Natural killer cell (primary cell): ENCODE data around the gene KLHL12. TPM values are rescaled to one million over a fixed set of nuclear protein-coding genes. Genes with fewer than 3 reads are reported as not detected.
"Not testable (repeated sequence)": the region's sequence is repeated elsewhere in the genome, so short reads cannot be mapped to it uniquely, and the experiment has no call there.

Experiments
- ATAC-seq, 3 donors: fragments of 150-1000 bp in 2 of 3; fragments of 200-7000 bp in 1 of 3; cut with Tn5 transposase; 1 replicate in 1 of 3; 2 replicates in 2 of 3; pipeline ENCODE4 v1.10.0; 2021; ENCODE audit warnings: mild to moderate bottlenecking in 2 of 3, moderate library complexity in 2 of 3
- DNase-seq, 2 donors: peaks; one replicate each; pipeline versions ENCODE4 v3.0.0 to v3.0.0-alpha.2; 2013 to 2021; ENCODE audit warnings: mixed read lengths in 1 of 2
- H3K27ac ChIP-seq: one replicate; pipeline ENCODE4 v1.5.1; 2013; ENCODE audit warnings: mild to moderate bottlenecking, low read length
- H3K27me3 ChIP-seq: one replicate; pipeline ENCODE4 v1.6.1; 2013; ENCODE audit warnings: low read length; ENCODE audit not compliant: control insufficient read depth, insufficient read depth
- H3K36me3 ChIP-seq: one replicate; pipeline ENCODE4 v1.6.1; 2013; ENCODE audit warnings: low read length; ENCODE audit not compliant: control insufficient read depth, insufficient read depth
- H3K4me1 ChIP-seq: one replicate; pipeline ENCODE4 v1.6.1; 2013; ENCODE audit warnings: low read length; ENCODE audit not compliant: control insufficient read depth, insufficient read depth
- H3K4me3 ChIP-seq: one replicate; pipeline ENCODE4 v1.5.1; 2013; ENCODE audit warnings: low read length
- H3K9me3 ChIP-seq: one replicate; pipeline ENCODE4 v1.6.1; 2013; ENCODE audit warnings: low read length; ENCODE audit not compliant: control insufficient read depth, insufficient read depth
- H3K27ac Mint-ChIP-seq, 2 donors: one replicate each; pipeline ENCODE4 v1.8.0; 2022; ENCODE audit warnings: mild to moderate bottlenecking in 2 of 2, mixed read lengths in 2 of 2, moderate library complexity in 1 of 2
- H3K27me3 Mint-ChIP-seq, 2 donors: one replicate each; pipeline ENCODE4 v1.8.0; 2022; ENCODE audit warnings: low read depth in 2 of 2, mixed read lengths in 2 of 2
- H3K36me3 Mint-ChIP-seq: one replicate; pipeline ENCODE4 v1.8.0; 2022; ENCODE audit warnings: mixed read lengths
- H3K4me1 Mint-ChIP-seq, 2 donors: one replicate each; pipeline ENCODE4 v1.8.0; 2022; ENCODE audit warnings: mixed read lengths in 2 of 2
- H3K4me3 Mint-ChIP-seq: one replicate; pipeline ENCODE4 v1.8.0; 2022; ENCODE audit warnings: mild to moderate bottlenecking, moderate library complexity, mixed read lengths
- H3K9me3 Mint-ChIP-seq, 2 donors: one replicate each; pipeline ENCODE4 v1.8.0; 2022; ENCODE audit warnings: mixed read lengths in 2 of 2
- WGBS: methylation state at CpG from one replicate; pipeline ENCODE4 v1.1.7; 2013; ENCODE audit warnings: missing lambda C conversion rate; ENCODE audit not compliant: insufficient coverage; 5-methylcytosine and 5-hydroxymethylcytosine counted together
- intact Hi-C: fragments of 100-400 bp; cut with micrococcal nuclease; formaldehyde crosslinking; loops from one replicate; pipeline ENCODE4 v1.14.2; 2022
- total RNA-seq, 4 donors: library from RNA; stranded (reverse); fragments of 120-200 nt in 1 of 4; gene quantifications; one replicate each; pipeline versions ENCODE4 v1.2.3 to v1.2.4, GENCODE V29; 2013 to 2022
- TF ChIP-seq, protein P1 (sequence below): fragments of 200-600 bp; IDR thresholded peaks from one replicate; pipeline ENCODE4 v1.8.0; 2022; ENCODE audit warnings: antibody characterized with exemption

KLHL12 gene
- total RNA-seq, 3 donors from 2014 or later (not counting 1 experiment from before 2014, with no cell fraction given): 19.2 to 23.2 (median 22.6) TPM

DNA sequence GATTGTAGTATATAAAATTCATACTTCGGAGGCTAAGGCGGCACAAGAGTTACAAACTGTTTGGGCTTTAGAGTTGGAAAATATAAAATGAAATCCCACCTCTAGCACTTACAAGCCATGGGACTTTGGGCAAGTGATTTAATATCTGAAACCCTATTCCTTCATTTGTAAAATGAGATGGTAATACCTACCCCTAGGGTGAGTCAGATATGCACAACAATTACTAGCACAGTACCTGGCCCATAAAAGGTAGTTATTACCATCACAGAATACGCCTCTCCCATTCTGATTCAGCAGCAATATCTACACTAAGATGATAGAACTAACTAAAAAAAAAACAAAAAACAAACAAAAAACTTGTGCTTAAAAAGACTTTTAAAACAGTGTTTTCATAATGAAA lies 3.5 kb downstream of the KLHL12 start:
- H3K27me3 ChIP-seq: no peaks in the 10 kb centered on the region
- H3K36me3 ChIP-seq: peaks cover 14% of the 10 kb centered on the region
- no peak overlapping the region for H3K4me3 ChIP-seq
- no CpG with 5 or more reads among the region's 3 CpGs for WGBS
- H3K27ac Mint-ChIP-seq: no peak overlapping the region
- intact Hi-C loops: no loop called here
- ATAC-seq (no peak), DNase-seq (no peak)
- H3K9me3 ChIP-seq: no peaks in the 10 kb centered on the region
- H3K36me3 Mint-ChIP-seq: peaks cover under 1% of the 10 kb centered on the region
- TF ChIP-seq, protein P1, sequence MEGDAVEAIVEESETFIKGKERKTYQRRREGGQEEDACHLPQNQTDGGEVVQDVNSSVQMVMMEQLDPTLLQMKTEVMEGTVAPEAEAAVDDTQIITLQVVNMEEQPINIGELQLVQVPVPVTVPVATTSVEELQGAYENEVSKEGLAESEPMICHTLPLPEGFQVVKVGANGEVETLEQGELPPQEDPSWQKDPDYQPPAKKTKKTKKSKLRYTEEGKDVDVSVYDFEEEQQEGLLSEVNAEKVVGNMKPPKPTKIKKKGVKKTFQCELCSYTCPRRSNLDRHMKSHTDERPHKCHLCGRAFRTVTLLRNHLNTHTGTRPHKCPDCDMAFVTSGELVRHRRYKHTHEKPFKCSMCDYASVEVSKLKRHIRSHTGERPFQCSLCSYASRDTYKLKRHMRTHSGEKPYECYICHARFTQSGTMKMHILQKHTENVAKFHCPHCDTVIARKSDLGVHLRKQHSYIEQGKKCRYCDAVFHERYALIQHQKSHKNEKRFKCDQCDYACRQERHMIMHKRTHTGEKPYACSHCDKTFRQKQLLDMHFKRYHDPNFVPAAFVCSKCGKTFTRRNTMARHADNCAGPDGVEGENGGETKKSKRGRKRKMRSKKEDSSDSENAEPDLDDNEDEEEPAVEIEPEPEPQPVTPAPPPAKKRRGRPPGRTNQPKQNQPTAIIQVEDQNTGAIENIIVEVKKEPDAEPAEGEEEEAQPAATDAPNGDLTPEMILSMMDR: no peak
- H3K27me3 Mint-ChIP-seq: no peaks in the 10 kb centered on the region
- no peaks in the 10 kb centered on the region for H3K9me3 Mint-ChIP-seq
- H3K4me3 Mint-ChIP-seq: no peak overlapping the region
- peaks cover 20 to 22% of the 10 kb centered on the region in 2 donors for H3K4me1 Mint-ChIP-seq
- H3K27ac ChIP-seq: no peak overlapping the region
- peaks cover 13% of the 10 kb centered on the region for H3K4me1 ChIP-seq

- ATAC-seq: no peak
- no peaks in the 10 kb centered on the region for H3K27me3 ChIP-seq
- H3K36me3 Mint-ChIP-seq: peaks cover 13% of the 10 kb centered on the region
- no peaks in the 10 kb centered on the region for H3K9me3 Mint-ChIP-seq
- no peaks in the 10 kb centered on the region for H3K27me3 Mint-ChIP-seq
- H3K9me3 ChIP-seq: no peaks in the 10 kb centered on the region
- no peak overlapping the region for H3K4me3 ChIP-seq
- peaks cover 4 to 5% of the 10 kb centered on the region in 2 donors for H3K4me1 Mint-ChIP-seq
- H3K27ac Mint-ChIP-seq: no peak overlapping the region
- no peak overlapping the region for H3K4me3 Mint-ChIP-seq
- intact Hi-C loops: no loop called here
- H3K4me1 ChIP-seq: no peaks in the 10 kb centered on the region
- no peak overlapping the region for H3K27ac ChIP-seq
- TF ChIP-seq, protein P1: no peak
- H3K36me3 ChIP-seq: peaks cover 51% of the 10 kb centered on the region
- DNase-seq: no peak
These were observed 7.4 kb downstream of the KLHL12 start for GRCh38 chr1:202919615-202920014.

GRCh38 chr1:202915146-202915545 lies 11.9 kb downstream of the KLHL12 start:
- no peaks in the 10 kb centered on the region for H3K27me3 ChIP-seq
- Mint-ChIP-seq H3K27ac (no peak overlapping the region), H3K4me1 (peaks cover 21 to 25% of the 10 kb centered on the region in 2 donors), H3K36me3 (peaks cover 46% of the 10 kb centered on the region), H3K4me3 (no peak overlapping the region), H3K27me3 (no peaks in the 10 kb centered on the region), H3K9me3 (no peaks in the 10 kb centered on the region)
- H3K9me3 ChIP-seq: no peaks in the 10 kb centered on the region
- H3K27ac ChIP-seq: no peak overlapping the region
- intact Hi-C loops: no loop called here
- TF ChIP-seq, protein P1: no peak
- no peaks in the 10 kb centered on the region for H3K4me1 ChIP-seq
- H3K4me3 ChIP-seq: no peak overlapping the region
- H3K36me3 ChIP-seq: peaks cover 70% of the 10 kb centered on the region
- ATAC-seq: no peak
- no peak for DNase-seq

- ATAC-seq, H3K9me3 ChIP-seq, H3K27me3 ChIP-seq, H3K4me1 ChIP-seq, intact Hi-C loops, H3K4me3 ChIP-seq, H3K27ac ChIP-seq, H3K4me3 Mint-ChIP-seq, DNase-seq, H3K9me3 Mint-ChIP-seq, H3K27me3 Mint-ChIP-seq: not testable (repeated sequence)
- peaks cover 44% of the 10 kb centered on the region for H3K36me3 Mint-ChIP-seq
- H3K36me3 ChIP-seq: peaks cover 73% of the 10 kb centered on the region
- H3K27ac Mint-ChIP-seq: peak overlapping the region in 1 of 2 donors; percentile 82
- 57% methylated on average over 4 of the region's 4 CpGs for WGBS
- H3K4me1 Mint-ChIP-seq: peaks cover 21 to 29% of the 10 kb centered on the region in 2 donors
These were observed 14.6 kb downstream of the KLHL12 start for GRCh38 chr1:202912476-202912875.
